ENCODE results near the gene CFAP47.

DNA sequence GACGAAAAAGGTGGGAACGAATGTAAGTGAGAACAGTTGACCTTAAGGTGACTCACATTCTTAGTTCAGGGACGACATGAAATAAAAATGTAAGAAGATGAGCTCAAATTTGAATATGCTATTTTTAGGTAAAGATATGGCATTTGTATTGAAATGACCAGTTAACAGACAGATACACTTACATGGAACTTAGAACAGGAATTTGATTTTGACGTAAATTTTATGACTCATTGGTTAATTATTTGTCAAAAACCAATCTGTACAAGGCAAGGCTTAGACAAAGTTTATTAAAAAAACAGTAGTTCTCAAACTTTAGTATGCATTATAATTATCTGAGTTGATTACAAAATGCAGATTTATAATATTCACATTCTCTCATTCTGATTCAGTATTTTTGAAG, 469.4 kb downstream of the CFAP47 start:
- TF ChIP-seq CTCF (IDR thresholded peaks at IDR 0.05; ENCODE audit: insufficient read depth, low read length), result no peak
- TF ChIP-seq POLR2AphosphoS5 (IDR thresholded peaks at IDR 0.05; ENCODE audit: low read depth), result no peak
- no peak for TF ChIP-seq REST (IDR thresholded peaks at IDR 0.05; ENCODE audit: insufficient replicate concordance, low read depth)
- TF ChIP-seq GABPA (IDR thresholded peaks at IDR 0.05; ENCODE audit: low read depth), result no peak
- TF ChIP-seq SPI1 (IDR thresholded peaks at IDR 0.05; ENCODE audit: borderline replicate concordance, low read depth), result no peak

Measured in HL-60 (cell line).